GM12864 (cell line): ENCODE measurements around the gene PPIC.

Source experiments
- DNase-seq: peaks from one replicate; pipeline ENCODE4 v3.0.0-alpha.2; 2011; ENCODE audit warnings: low read depth
- H3K4me3 ChIP-seq: 2 replicates; pipeline ENCODE4 v1.5.1; 2011; ENCODE audit warnings: mild to moderate bottlenecking, low read depth, low read length, control low read depth
- TF ChIP-seq, protein P1 (sequence below): IDR thresholded peaks from 2 replicates; pipeline ENCODE4 v1.5.1; 2011; ENCODE audit warnings: low read depth, mild to moderate bottlenecking, moderate library complexity, low read length, control low read depth, inconsistent platforms; ENCODE audit errors: missing control alignments

The PPIC gene

DNA sequence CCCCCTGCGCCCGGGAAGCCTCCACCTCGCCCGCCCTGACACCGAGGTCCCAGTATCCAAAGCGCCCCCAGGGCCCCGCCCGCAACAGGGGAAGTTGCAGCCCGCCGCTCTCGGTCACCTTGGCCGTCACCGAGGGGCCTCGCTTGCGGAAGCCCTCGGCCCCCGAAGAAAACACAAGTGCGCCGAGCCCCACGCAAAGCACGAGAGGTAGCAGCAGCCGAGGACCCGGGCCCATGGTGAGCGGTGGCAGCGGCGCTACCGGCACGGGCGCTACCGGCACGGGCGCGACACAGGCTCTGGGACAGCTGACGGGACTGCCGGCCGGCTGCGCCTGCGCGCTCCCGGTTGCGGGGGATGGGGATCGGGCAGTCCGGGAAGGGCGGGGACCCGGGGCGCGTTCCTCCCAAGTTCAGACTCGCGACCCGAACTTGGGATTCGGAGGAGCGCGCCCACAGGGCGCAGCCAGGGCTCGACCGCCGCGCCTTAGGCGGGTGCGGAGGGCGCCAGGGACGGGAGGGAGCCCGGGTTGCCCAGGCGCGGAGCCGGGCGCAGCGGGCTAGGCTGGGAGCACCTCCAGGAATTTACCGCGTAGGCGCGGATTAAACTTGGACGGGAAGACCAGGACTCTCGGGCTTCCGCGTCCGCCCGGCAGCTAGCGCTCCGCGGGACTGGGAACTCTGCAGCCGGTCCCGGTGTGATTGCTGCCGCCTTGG is at the start of gene PPIC:
Gene PPIC (minus strand): TSS at position 335 of the 713 bp plus-strand sequence. CDS start 100 bp downstream, at position 235.
- DNase-seq, result no peak
- peak within 1 kb of the TSS; percentile 57 for H3K4me3 ChIP-seq
- TF ChIP-seq, protein P1, sequence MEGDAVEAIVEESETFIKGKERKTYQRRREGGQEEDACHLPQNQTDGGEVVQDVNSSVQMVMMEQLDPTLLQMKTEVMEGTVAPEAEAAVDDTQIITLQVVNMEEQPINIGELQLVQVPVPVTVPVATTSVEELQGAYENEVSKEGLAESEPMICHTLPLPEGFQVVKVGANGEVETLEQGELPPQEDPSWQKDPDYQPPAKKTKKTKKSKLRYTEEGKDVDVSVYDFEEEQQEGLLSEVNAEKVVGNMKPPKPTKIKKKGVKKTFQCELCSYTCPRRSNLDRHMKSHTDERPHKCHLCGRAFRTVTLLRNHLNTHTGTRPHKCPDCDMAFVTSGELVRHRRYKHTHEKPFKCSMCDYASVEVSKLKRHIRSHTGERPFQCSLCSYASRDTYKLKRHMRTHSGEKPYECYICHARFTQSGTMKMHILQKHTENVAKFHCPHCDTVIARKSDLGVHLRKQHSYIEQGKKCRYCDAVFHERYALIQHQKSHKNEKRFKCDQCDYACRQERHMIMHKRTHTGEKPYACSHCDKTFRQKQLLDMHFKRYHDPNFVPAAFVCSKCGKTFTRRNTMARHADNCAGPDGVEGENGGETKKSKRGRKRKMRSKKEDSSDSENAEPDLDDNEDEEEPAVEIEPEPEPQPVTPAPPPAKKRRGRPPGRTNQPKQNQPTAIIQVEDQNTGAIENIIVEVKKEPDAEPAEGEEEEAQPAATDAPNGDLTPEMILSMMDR, result no peak

- H3K4me3 ChIP-seq, result no peak overlapping the region
- DNase-seq, result no peak
- TF ChIP-seq, protein P1, result no peak
Measured at GRCh38 chr5:123085638-123086286, 49.2 kb upstream of the PPIC start.

DNA sequence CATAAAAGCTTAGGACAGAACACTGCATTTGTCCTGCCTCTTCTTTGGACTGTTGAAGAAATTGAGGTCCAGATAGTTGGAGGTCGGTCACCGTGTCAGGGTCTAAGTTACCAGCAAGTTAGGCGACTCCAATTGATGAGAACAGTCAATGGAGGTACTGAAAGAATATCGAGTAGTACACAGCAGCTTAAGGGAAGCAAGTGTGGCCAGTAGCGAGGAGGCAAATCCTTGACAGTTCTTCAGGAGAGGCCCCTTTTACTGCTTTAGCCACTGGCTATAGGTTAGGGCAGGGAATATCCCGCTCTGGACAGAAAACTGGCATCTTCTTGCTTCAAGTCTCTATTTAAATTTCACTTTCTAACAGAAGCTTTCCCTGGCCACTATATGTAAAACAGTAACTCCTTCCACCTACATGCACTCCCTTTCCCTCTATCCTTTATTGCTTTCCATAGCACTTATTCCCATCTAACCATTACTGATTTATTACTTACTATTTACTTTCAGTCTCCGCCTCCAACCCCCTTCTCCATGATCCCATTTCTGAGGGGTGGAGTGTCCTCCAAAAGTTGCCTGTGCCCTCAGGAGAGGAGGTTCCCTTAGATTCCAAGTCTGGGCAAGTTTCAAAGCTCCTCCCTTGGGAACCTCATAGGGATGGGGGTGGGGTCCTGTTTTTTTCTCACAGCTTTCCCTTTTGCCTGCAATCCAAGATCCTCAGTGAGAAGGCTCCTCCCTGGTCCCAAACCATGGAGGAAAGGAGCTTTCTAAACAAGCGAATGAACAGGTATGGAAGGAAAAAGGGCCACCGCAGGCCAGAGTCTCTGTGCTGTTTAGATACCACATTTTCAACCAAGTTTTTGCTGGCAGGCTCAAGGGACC is 48.4 kb upstream of the PPIC start:
- TF ChIP-seq, protein P1, result no peak
- H3K4me3 ChIP-seq, result no peak overlapping the region

DNA sequence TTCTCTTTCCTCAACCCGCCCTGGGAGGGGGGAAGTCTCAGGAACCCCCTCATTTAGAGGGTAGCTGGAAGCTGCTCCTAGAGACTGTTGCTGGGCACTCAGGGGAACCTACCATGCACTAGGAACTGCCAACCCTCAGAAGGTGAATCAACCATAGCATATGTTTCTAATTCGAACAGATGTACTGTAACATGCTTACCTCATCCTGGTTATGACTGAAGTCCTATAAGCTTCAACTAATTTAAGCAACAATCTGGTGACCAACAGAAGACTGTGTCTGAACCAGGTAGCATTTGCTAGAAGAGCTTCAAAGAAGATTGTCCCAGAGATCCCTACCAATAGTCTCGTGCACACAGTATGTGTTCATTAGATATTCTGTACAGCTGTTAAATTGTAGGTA is 46.8 kb upstream of the PPIC start:
- DNase-seq, result no peak
- TF ChIP-seq, protein P1, result no peak
- H3K4me3 ChIP-seq, result no peak overlapping the region

More for the DNA sequence above, 48.4 kb upstream of the PPIC start:
- DNase-seq, result no peak

- TF ChIP-seq, protein P1, result no peak
- no peak for DNase-seq
- no peak overlapping the region for H3K4me3 ChIP-seq
Measured at GRCh38 chr5:123080215-123080614, 43.7 kb upstream of the PPIC start.

GRCh38 chr5:123075521-123076163 is 39.1 kb upstream of the PPIC start:
- TF ChIP-seq, protein P1, result no peak
- no peak overlapping the region for H3K4me3 ChIP-seq
- DNase-seq, result no peak
